ENCODE data around the gene TAS1R3.
"Not testable (repeated sequence)": the region's sequence is repeated elsewhere in the genome, so short reads cannot be mapped to it uniquely, and the experiment has no call there.

TAS1R3 gene

GRCh38 chr1:1309251-1310108 lies 21.6 kb upstream of the TAS1R3 start:
- DNase-seq, result peak; percentile 37

GRCh38 chr1:1310109-1310385 lies 21.0 kb upstream of the TAS1R3 start:
- no peak for DNase-seq

- no peak for DNase-seq
Observed at GRCh38 chr1:1310476-1311053, 20.5 kb upstream of the TAS1R3 start.

GRCh38 chr1:1311107-1312104 lies 19.7 kb upstream of the TAS1R3 start:
- no peak for DNase-seq

- DNase-seq, result no peak
Observed at GRCh38 chr1:1312450-1313314, 18.4 kb upstream of the TAS1R3 start.

DNA sequence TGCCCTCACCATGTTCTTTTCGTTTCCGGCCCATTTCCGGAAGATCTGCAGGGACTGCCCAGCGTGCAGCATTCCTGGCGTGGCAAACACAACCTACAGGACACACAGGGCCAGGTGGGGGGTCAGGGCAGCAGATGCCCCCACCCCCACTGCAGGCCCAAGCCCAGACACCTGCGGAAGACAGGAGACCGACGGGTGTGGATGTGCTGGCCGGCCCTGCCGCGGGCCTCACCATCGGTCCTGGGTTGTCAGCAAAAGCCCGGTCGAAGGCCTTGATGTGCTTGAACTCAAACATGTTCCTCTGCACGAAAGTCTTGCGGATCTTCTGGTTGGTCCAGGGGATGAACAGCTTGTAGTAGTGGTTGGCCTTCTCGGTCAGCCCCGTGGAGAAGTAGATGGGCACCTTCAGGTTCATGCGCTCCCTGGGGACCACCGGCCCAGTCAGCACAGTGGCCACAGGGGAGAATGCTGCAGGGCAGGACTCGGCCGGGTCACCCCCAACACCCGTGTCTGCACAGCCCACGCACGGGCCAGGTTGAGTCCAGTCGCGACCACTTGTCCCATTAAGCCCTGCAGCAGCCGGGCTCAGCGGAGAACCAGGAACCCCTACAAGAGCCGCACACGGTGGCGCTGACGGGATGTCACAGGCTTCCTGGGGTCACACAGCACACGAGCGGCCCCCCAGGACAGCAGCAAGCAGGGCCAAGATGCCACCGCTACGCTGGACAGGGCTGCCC lies 17.4 kb upstream of the TAS1R3 start:
- no peak for DNase-seq

DNA sequence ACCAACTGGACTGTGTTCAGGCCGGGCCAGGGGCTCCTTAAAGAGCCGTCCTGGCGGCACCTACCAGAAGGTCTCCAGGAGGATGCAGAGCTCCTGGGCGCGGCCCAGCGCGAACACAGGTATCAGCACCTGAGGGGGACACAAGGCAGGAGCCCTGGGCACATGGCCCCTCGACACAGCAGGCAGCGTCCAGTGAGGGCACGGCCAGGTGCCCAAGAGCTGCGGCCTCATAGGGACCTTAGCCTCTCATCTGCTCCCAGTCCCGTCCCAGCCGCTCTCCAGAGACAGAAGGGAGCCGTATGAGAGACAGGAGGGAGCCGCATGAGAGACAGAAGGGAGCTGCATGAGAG lies 16.9 kb upstream of the TAS1R3 start:
- DNase-seq, result no peak

- no peak for DNase-seq
Observed at GRCh38 chr1:1314678-1315335, 16.3 kb upstream of the TAS1R3 start.

GRCh38 chr1:1315435-1315954 lies 15.6 kb upstream of the TAS1R3 start:
- no peak for DNase-seq

DNA sequence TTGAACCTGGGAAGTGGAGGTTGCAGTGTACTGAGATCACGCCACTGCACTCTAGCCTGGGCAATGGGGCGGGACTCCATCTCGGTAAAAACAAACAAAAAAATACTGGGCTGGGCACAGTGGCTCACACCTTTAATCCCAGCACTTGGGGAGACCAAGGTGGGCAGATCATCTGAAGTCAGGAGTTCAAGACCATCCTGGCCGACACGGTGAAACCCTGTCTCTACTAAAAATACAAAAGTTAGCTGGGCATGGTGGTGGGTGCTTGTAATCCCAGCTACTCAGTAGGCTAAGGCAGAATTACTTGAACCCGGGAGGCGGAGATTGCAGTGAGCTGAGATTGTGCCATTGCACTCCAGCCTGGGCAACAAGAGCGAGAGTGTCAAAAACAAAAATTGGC lies 14.9 kb upstream of the TAS1R3 start:
- not testable (repeated sequence) for DNase-seq

- DNase-seq, result no peak
Observed at GRCh38 chr1:1317420-1317819, 13.7 kb upstream of the TAS1R3 start.

GRCh38 chr1:1318131-1318652 lies 12.9 kb upstream of the TAS1R3 start:
- peak; percentile 84 for DNase-seq

DNA sequence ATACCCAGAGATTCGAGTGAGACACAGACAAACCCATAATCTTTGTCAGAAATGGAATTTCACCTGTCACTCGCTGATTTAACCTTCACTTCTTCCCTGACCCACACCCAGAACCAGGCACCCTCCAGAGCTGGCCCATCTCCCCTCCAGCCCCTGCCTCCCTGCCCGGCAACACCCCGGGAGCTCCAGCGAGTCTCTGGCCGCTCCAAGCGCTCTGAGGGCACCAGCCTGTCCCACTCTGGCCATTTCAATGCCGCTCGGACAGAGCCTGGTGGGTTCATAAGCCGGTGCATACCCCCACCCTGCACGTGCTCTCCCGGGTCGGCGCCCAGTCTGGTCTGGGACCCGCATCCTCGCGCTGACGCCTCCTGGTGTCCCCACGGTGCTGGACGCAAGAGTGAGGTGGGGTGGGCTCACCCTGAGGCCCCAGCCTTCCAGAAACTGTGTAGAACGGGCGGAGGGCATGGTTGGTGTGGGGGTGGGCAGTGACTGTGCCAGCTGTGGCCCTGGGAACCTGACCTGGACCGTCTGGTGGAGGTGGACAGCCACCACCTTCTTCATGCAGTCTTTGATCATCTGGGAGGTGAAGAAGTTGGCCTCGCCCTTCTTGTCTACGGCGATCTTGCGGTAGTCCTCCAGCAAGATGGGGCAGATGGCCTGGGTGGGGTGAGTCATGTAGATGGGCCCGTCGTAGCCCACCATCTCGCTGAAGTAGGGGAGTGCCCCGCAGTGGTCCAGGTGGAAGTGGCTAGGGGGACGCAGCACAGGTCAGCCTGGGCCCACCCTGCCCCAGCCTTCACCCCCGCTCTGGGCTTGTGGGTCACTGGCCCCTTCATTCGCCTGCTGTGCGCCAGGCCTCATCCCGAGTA lies 12.1 kb upstream of the TAS1R3 start:
- no peak for DNase-seq

DNA sequence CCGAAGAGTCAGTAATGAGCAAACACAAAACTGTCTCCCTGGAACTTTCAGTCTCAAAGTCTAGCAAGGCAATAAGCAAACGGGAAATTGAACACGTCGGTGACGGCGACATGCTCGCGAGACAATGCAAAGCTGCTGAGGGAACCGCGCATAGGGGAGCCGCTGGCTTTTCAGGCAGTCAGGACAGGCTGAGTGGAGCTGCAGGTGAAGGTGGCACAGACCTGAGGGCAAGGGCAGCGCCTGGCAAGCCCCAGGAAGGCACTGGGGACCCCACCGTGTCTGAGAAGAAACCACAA lies 11.5 kb upstream of the TAS1R3 start:
- no peak for DNase-seq

DNA sequence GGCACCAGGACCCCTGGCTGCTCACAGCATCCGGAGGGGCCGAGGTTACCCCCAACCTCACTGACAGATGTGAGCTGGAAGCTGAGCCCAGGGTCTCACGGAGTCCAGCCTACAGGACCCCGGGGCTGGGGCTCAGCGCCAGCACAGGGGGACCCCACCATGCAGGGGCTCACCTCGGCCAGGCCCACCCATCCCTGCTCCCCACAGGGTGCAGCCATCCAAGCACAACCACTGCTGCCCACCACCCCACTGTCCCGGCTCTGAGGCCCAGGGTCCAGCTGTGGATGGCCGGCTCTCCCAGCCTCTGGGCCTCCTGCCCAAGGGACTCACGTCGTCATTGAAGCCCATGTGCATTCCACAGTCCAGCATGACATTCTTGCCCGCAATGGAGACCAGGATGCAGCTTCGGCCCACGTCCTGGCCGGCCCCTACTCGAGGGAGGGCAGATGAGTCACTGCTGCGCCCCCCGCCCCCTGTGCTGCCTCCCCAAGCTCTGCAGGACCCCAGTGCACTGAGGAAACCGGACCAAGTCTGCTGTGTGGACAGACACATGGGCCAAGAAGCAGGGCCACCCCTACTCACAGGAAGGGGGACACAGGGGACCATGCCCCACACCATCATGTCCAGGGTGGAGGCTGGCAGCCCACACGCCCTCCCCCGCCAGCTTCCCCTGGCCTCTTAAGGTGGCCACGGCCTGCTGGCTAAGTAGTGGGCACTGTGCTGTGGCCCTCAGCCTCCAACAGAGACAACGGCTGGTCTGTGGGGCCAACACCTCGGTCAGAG lies 10.2 kb upstream of the TAS1R3 start:
- DNase-seq, result no peak

GRCh38 chr1:1321477-1321876 lies 9.6 kb upstream of the TAS1R3 start:
- DNase-seq, result no peak

DNA sequence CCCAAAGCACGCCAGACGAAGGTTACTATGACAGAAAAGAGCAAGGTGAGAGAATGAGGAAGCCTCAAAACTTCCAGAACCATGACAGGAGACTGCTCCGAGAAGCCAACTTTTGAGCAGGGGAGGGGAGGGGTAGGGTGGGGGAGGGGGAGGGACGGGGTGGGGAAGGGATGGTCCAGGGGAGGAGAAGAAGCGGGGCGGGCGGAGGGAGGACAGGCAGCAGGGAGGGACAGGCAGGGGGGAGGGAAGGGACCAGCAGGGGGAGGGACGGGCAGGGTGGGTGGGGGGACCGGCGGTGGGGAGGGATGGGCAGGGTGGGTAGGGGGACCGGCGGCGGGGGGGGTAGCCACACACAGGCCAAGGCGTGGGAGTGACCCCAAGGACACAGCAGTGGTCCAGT lies 8.7 kb upstream of the TAS1R3 start:
- no peak for DNase-seq

GRCh38 chr1:1322952-1323351 lies 8.1 kb upstream of the TAS1R3 start:
- DNase-seq, result no peak

DNA sequence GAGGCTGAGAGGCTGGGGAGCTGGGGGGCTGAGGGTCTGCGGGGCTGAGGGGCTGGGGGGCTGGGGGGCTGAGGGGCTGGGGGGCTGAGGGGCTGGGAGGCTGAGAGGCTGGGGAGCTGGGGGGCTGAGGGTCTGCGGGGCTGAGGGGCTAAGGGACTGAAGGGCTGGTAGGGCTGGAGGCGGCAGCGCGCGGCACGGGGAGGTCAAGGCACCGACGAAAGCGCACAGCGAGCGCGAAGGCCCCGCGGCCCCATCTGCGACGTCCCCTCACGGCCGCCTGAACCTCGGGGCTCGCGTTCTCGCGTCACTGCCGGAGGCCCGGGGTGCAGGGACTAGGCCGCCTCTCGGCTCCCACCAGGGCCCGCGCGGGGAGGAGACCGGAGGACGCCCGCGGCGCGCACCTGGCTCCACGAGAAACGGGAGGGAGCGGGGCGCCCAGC lies 7.0 kb upstream of the TAS1R3 start:
- DNase-seq, result no peak
